ENCODE data around the gene FANCM.

DNA sequence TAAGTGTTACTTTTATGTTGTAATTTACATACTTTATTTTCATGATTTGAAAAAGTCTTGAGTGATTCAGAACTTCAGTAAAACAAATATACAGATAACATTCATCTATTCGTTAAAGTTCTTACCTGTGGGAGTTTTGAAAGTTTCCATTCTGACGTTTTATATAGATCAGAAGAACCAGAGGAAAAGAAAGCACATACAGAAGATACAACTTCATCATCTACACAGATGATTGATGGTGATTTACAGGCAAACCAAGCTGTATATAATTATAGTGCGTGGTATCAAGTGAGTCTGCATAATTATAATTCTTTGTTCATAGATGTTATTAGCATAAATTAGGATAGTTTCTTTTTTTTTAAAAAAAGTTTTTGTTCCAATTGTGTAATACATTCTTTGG, 21.4 kb upstream of the FANCM start:
- TF ChIP-seq POLR2A (IDR thresholded peaks at IDR 0.05; ENCODE audit: low read depth, low read length) (no peak), TAF1 (IDR thresholded peaks at IDR 0.05; ENCODE audit: low read depth, low read length) (no peak), POLR2AphosphoS5 (IDR thresholded peaks at IDR 0.05; ENCODE audit: low read depth, low read length) (no peak), SPI1 (IDR thresholded peaks at IDR 0.05; ENCODE audit: low read depth, low read length) (no peak), POU2F2 (IDR thresholded peaks at IDR 0.05; ENCODE audit: low read depth, low read length) (no peak)

Data from GM12891 (cell line).